AG04450 (cell line): ENCODE measurements around the gene SHROOM2. TPM values are rescaled to one million over a fixed set of nuclear protein-coding genes. Genes with fewer than 3 reads are reported as not detected.
"Not testable (repeated sequence)": the region's sequence is repeated elsewhere in the genome, so short reads cannot be mapped to it uniquely, and the experiment has no call there.

Source experiments
- CTCF ChIA-PET: fragments of 300-600, 350-600 bp; formaldehyde crosslinking; extraction: SDS; loops from one replicate; lab custom pipeline; 2022; ENCODE audit warnings: antibody characterized with exemption, inconsistent platforms; lab: Charles Lee
- POLR2A ChIA-PET: fragments of 350-600 bp; formaldehyde crosslinking; extraction: SDS; loops from one replicate; lab custom pipeline; 2021; ENCODE audit warnings: antibody characterized with exemption, inconsistent platforms; lab: Yijun Ruan, JAX
- DNase-seq: peaks from one replicate; pipeline ENCODE4 v3.0.0-alpha.2; 2011; ENCODE audit warnings: low read depth, low spot score
- H3K27ac ChIP-seq: one replicate; pipeline ENCODE4 v1.5.1; 2012; ENCODE audit warnings: low read depth, low read length, control low read depth
- H3K27me3 ChIP-seq: one replicate; pipeline ENCODE4 v1.6.0; 2012; ENCODE audit warnings: low read length; ENCODE audit not compliant: control insufficient read depth, insufficient read depth
- H3K4me3 ChIP-seq: 2 replicates; pipeline ENCODE4 v1.5.1; 2011; ENCODE audit warnings: mild to moderate bottlenecking, low read depth, low read length, control low read depth
- H3K9me3 ChIP-seq: 2 replicates; pipeline ENCODE4 v1.5.1; 2012; ENCODE audit warnings: low read length; ENCODE audit not compliant: control insufficient read depth, insufficient read depth
- CTCF ChIP-seq: IDR thresholded peaks from 2 replicates; pipeline ENCODE4 v1.5.1; 2011; ENCODE audit warnings: low read depth, low read length, control low read depth, inconsistent platforms
- polyA plus RNA-seq: library from polyadenylated mRNA; depleted of rRNA; stranded (reverse); fragments of >200 nt; gene quantifications from 2 replicates; pipeline ENCODE4 v1.2.3, GENCODE V29; 2011

The SHROOM2 gene
- polyA plus RNA-seq, 1 experiment: 9.9 TPM

GRCh38 chrX:9759337-9759736 is 26.9 kb upstream of the SHROOM2 start:
- Histone ChIP-seq H3K4me3 (no peak overlapping the region), H3K27me3 (peaks cover 4% of the 10 kb centered on the region), H3K27ac (no peak overlapping the region), H3K9me3 (no peaks in the 10 kb centered on the region)
- ChIA-PET CTCF (no interaction called here), POLR2A (no interaction called here)
- TF ChIP-seq CTCF: no peak
- DNase-seq: no peak

GRCh38 chrX:9765072-9765736 is 21.0 kb upstream of the SHROOM2 start:
- Histone ChIP-seq H3K4me3 (no peak overlapping the region), H3K27me3 (peaks cover 9% of the 10 kb centered on the region), H3K9me3 (no peaks in the 10 kb centered on the region; the same call in 1 of the 2 replicates), H3K27ac (no peak overlapping the region)
- TF ChIP-seq CTCF: no peak
- DNase-seq: no peak
- POLR2A ChIA-PET: no interaction called here
- CTCF ChIA-PET: no interaction called here

GRCh38 chrX:9765737-9766097 is 20.5 kb upstream of the SHROOM2 start, which contains the start of gene GPR143:
GPR143 (minus strand) TSS chrX:9765847; CDS start chrX:9765817, 30 bp downstream.
- TF ChIP-seq CTCF: no peak
- CTCF ChIA-PET: no interaction called here
- POLR2A ChIA-PET: no interaction called here
- DNase-seq: no peak
- peaks cover 9% of the 10 kb centered on the region for H3K27me3 ChIP-seq
- H3K27ac ChIP-seq: no peak within 1 kb of the TSS
- H3K4me3 ChIP-seq: no peak within 1 kb of the TSS
- H3K9me3 ChIP-seq: no peaks in the 10 kb centered on the region; the same call in 1 of the 2 replicates

GRCh38 chrX:9767375-9767774 is 18.9 kb upstream of the SHROOM2 start:
- no peak overlapping the region for H3K4me3 ChIP-seq
- no peak overlapping the region for H3K27ac ChIP-seq
- DNase-seq: no peak
- no peak for TF ChIP-seq CTCF
- H3K27me3 ChIP-seq: peaks cover 9% of the 10 kb centered on the region
- H3K9me3 ChIP-seq: no peaks in the 10 kb centered on the region; the same call in 1 of the 2 replicates
- ChIA-PET POLR2A (no interaction called here), CTCF (no interaction called here)

- CTCF ChIA-PET, H3K4me3 ChIP-seq, H3K27me3 ChIP-seq, H3K27ac ChIP-seq, DNase-seq, H3K9me3 ChIP-seq, POLR2A ChIA-PET: not testable (repeated sequence)
These were observed 17.8 kb upstream of the SHROOM2 start for GRCh38 chrX:9768321-9768839.
